ENCODE measurements around the gene PTCD2.

PTCD2 gene

DNA sequence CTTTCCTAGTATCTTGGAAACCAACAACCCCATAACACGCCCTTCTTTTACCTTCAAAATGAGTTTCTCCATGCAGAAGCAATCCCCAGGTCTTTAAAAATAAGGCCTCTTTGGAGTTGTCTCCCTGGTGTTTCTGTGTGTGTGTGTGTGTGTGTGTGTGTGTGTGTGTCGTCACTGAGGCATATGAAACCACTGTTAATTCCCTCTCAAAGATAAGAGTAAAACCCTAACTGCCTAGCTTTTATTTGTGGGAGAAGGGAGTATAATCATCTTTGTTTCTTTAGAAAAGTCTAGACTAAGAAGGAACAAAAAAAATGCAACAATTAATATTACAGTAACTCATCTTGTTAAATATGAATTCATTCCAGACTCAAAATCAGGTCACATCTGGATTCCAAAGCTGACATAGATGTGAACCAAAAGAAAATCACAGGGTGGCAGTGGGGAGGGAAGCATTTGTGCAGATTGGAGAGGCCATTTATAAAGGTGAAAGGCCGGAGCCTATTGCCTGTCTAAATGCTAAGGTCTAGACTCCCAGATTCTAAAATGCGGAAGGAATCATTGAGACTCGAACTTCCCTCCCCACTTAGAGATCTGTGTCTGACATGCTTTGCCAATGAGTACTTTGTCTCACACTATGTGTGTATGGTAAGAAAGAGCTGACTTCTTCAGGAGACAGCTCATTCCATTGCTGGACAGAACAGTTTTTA lies 95.6 kb downstream of the PTCD2 start:
- no peak for DNase-seq (ENCODE audit: low spot score)

DNA sequence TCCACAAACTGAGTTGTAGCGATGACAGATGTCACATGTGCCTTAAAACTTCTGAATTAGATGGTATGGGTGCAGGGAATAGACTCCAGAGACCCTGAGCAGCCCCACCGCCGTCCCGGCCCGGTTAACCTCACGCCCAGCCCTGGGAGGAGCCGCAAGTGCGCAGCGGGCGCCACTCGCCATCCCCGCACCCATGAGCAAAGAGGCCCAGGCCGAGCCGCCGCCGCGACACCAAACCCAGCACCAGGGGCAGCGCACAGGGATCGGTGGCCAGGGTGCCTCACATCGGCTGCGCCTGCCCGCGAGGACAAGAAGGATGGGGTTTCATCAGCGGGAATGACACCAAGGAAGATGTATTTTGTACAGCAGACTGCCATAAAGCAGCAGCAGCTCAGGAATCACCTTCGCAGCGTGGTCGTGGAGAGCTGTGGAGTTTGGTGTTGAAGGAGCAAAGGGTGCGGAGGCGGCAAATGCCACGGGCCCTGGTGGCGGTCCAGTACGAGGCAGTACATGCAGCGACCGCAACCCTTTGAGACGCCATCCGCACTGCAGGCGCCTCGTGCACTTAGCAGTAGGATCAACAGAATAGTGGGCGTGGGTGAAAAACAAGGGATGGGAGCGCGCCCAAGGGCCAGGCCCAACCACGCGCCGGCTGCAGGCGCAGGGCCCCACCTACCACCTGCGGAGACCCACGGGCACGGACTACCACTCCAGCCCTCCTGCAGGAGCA lies 97.3 kb downstream of the PTCD2 start:
- DNase-seq (ENCODE audit: low spot score): no peak

Data from AG08396 (cell line).